Adrenal gland (tissue), 12 donors: ENCODE measurements around the gene HES5. TPM values are rescaled to one million over a fixed set of nuclear protein-coding genes. Genes with fewer than 3 reads are reported as not detected.

ENCODE experiments used
- DNase-seq, 7 donors: peaks; one replicate each; pipeline ENCODE4 v3.0.0-alpha.2; 2019 to 2020
- H3K27ac ChIP-seq, 5 donors: fragments of 200-600 bp; sonication (generic) in 4 of 5; 1 replicate in 3 of 5; 2 replicates in 2 of 5; pipeline versions ENCODE4 v1.5.1 to v1.8.0; 2016 to 2020; ENCODE audit warnings: mild to moderate bottlenecking in 1 of 5
- H3K27me3 ChIP-seq: fragments of 200-600 bp; 2 replicates; pipeline ENCODE4 v1.8.0; 2021
- H3K36me3 ChIP-seq, 2 donors: fragments of 200-600 bp; replicated peaks in 1 of 2; 1 replicate in 1 of 2; 2 replicates in 1 of 2; pipeline versions ENCODE4 v1.5.1 to v1.8.0; 2018 to 2022
- H3K4me1 ChIP-seq, 2 donors: fragments of 200-600 bp; replicated peaks in 1 of 2; 1 replicate in 1 of 2; 2 replicates in 1 of 2; pipeline versions ENCODE4 v1.5.1 to v1.8.0; 2018 to 2021
- H3K4me3 ChIP-seq, 4 donors: fragments of 200-600 bp; sonication (generic) in 3 of 4; one replicate each; pipeline ENCODE4 v1.5.1; 2016 to 2018
- H3K9me3 ChIP-seq, 3 donors: fragments of 200-600 bp; sonication (generic) in 1 of 3; replicated peaks in 1 of 3; 1 replicate in 2 of 3; 2 replicates in 1 of 3; pipeline versions ENCODE4 v1.5.1 to v1.8.0; 2016 to 2021
- POLR2A ChIP-seq, 2 donors: fragments of 450-650 bp; IDR thresholded peaks; one replicate each; pipeline ENCODE4 v1.6.1; 2017; ENCODE audit warnings: antibody characterized with exemption in 2 of 2, mild to moderate bottlenecking in 2 of 2, moderate library complexity in 1 of 2
- WGBS, 4 donors: extraction: QIAGEN DNeasy Blood & Tissue Kit in 2 of 4; methylation state at CpG; one replicate each; pipeline versions ENCODE4 v1.1.5 to v1.1.7; 2013 to 2017; 5-methylcytosine and 5-hydroxymethylcytosine counted together
- intact Hi-C, 2 donors: fragments of 100-400 bp; cut with DNase I; formaldehyde crosslinking; loops; one replicate each; pipeline versions ENCODE4 v1.14.1 to v1.15.0; 2022 to 2023
- polyA plus RNA-seq, 3 donors: library from polyadenylated mRNA; stranded (reverse); fragments of 200-250 nt in 2 of 3; fragments of 350-450 nt in 1 of 3; fragmentation: Illumina TruSeq in 1 of 3; extraction: RNeasy Lipid Tissue Mini Kit (QIAGEN cat#74804) in 1 of 3; gene quantifications; one replicate each; pipeline ENCODE4 v1.2.3, GENCODE V29; 2013 to 2014
- total RNA-seq, 9 donors: library from RNA; depleted of rRNA in 4 of 9; stranded (reverse); fragments of >200 nt in 4 of 9; fragments of 120-200 nt in 1 of 9; fragmentation: NEBNext Ultra II Directional in 1 of 9; extraction: Animal tissue kit (Norgen Biotek cat#: 25700) in 1 of 9; gene quantifications; one replicate each; pipeline versions ENCODE4 v1.1.0 to v1.2.4, GENCODE V29; 2013 to 2023
- TF ChIP-seq, protein P1 (sequence below), 6 experiments: fragments of 450-650 bp in 4 of 6; fragments of 200-600 bp in 2 of 6; sonication (generic) in 1 of 6; IDR thresholded peaks; 1 replicate in 5 of 6; 2 replicates in 1 of 6; pipeline versions ENCODE4 v1.5.1 to v1.8.0; 2016 to 2021; ENCODE audit warnings: antibody characterized with exemption in 6 of 6, mild to moderate bottlenecking in 2 of 6, moderate library complexity in 1 of 6
- donor health status: healthy with polysubstance abuse.
- donor health status: Bipolar disorder and iron deficiency.
- donor health status: DM: yes; HTN: yes; CAD: no.
- donor health status: DM: no; HTN: no; CAD: no.
- donor health status: DM: no; HTN: no; CAD: no.
- donor health status: DM: yes; HTN: yes; CAD: no.

Gene HES5
- total and polyA plus RNA-seq, 12 donors, result 0.28 TPM; not detected in 11

DNA sequence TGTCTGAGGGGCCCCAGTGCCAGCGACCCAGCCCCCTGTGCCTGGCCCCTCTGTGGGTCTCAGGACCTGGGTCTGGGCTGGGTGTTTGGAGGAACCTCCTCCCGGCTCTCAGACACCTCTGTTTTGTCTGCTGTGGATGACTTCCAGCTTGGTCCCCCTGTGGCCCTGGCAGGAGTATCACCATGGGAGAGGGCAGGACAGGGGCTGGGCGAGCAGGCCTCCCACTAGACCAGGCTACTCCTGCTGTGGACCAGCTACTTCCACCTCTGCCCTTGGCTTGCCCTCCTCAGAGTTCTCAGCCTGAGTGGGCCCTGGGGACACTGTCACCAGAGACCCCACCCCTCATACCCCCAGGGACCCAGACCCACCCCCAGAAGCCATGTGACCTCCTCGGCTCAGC lies 32.2 kb downstream of the HES5 start:
- Histone ChIP-seq H3K4me1 (peaks cover 0 to 12% of the 10 kb centered on the region in 2 donors), H3K27ac (no peak overlapping the region), H3K27me3 (peaks cover 13% of the 10 kb centered on the region), H3K4me3 (no peak overlapping the region), H3K9me3 (no peaks in the 10 kb centered on the region), H3K36me3 (no peaks in the 10 kb centered on the region)
- intact Hi-C loops, result no loop called here
- TF ChIP-seq, protein P1, sequence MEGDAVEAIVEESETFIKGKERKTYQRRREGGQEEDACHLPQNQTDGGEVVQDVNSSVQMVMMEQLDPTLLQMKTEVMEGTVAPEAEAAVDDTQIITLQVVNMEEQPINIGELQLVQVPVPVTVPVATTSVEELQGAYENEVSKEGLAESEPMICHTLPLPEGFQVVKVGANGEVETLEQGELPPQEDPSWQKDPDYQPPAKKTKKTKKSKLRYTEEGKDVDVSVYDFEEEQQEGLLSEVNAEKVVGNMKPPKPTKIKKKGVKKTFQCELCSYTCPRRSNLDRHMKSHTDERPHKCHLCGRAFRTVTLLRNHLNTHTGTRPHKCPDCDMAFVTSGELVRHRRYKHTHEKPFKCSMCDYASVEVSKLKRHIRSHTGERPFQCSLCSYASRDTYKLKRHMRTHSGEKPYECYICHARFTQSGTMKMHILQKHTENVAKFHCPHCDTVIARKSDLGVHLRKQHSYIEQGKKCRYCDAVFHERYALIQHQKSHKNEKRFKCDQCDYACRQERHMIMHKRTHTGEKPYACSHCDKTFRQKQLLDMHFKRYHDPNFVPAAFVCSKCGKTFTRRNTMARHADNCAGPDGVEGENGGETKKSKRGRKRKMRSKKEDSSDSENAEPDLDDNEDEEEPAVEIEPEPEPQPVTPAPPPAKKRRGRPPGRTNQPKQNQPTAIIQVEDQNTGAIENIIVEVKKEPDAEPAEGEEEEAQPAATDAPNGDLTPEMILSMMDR (IDR thresholded peaks at IDR 0.05), result no peak
- TF ChIP-seq POLR2A (IDR thresholded peaks at IDR 0.05), result no peak
- no peak for DNase-seq
- WGBS, 4 donors, result 68 to 80% (median 70%) methylated on average over 1 to 4 of the region's 4 CpGs; no CpG with 5 or more reads in 1 of the 4 donors

DNA sequence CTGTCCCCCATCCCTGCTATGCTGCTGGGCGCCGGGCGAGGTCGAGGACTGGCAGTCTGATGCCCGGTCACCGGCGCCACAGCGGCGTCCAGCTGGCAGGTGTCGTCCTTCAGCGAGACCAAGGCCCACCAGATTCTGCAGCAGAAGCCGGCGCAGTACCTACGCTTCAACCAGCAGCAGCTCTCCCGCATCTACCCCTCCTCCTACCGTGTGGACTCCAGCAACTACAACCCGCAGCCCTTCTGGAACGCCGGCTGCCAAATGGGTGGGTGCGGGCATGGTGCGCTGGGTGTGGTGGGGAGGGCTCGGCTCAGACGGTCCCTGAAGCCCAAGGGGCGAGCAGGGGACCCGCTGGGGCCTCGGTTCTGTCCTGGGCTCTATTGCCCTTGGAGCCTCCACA lies 33.3 kb downstream of the HES5 start:
- peaks cover 0 to 12% of the 10 kb centered on the region in 2 donors for H3K4me1 ChIP-seq
- H3K27me3 ChIP-seq, result peaks cover 8% of the 10 kb centered on the region
- intact Hi-C loops, result no loop called here
- H3K4me3 ChIP-seq, result no peak overlapping the region
- WGBS, 4 donors, result 88 to 92% (median 92%) methylated on average over 17 to 26 of the region's 26 CpGs
- H3K9me3 ChIP-seq, result no peaks in the 10 kb centered on the region
- TF ChIP-seq, protein P1 (IDR thresholded peaks at IDR 0.05), result no peak
- no peak for TF ChIP-seq POLR2A (IDR thresholded peaks at IDR 0.05)
- no peaks in the 10 kb centered on the region for H3K36me3 ChIP-seq
- no peak for DNase-seq
- H3K27ac ChIP-seq, result no peak overlapping the region

- H3K27me3 ChIP-seq, result peaks cover 5% of the 10 kb centered on the region
- WGBS, 4 donors, result 86 to 90% (median 89%) methylated on average over 15 to 28 of the region's 28 CpGs
- H3K4me1 ChIP-seq, result peaks cover 0 to 12% of the 10 kb centered on the region in 2 donors
These were observed 33.9 kb downstream of the HES5 start for GRCh38 chr1:2496087-2496622.

DNA sequence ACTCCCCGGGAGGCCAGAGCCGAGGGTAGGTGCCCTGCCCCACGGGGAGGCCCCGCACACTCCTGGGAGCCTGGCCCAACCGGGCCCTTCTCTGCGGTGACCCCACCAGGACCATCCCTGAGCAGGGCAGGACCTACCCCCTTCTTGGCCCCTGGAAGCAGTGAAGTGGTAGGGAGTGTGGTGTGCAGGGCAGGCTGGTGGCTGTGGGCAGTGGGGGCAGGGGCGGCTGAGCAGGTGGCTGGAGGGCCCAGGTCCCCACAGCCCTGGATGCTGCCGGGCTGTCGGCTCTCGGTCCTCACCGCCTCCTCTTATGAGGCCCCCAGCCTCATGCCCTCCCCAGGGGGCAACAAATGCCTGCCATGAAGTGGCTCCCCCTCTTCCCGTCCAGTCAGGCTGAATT lies 34.5 kb downstream of the HES5 start:
- Histone ChIP-seq H3K4me1 (peaks cover 0 to 12% of the 10 kb centered on the region in 2 donors), H3K27ac (no peak overlapping the region), H3K36me3 (no peaks in the 10 kb centered on the region), H3K4me3 (no peak overlapping the region), H3K27me3 (peaks cover 5% of the 10 kb centered on the region), H3K9me3 (no peaks in the 10 kb centered on the region)
- intact Hi-C loops, result no loop called here
- no peak for TF ChIP-seq POLR2A (IDR thresholded peaks at IDR 0.05)
- TF ChIP-seq, protein P1 (IDR thresholded peaks at IDR 0.05), result no peak
- DNase-seq, result no peak
- WGBS, 4 donors, result 90 to 92% (median 91%) methylated on average over 4 to 12 of the region's 12 CpGs

More at GRCh38 chr1:2496087-2496622, 33.9 kb downstream of the HES5 start:
- intact Hi-C loops, result no loop called here
- no peaks in the 10 kb centered on the region for H3K9me3 ChIP-seq
- no peak for DNase-seq
- H3K4me3 ChIP-seq, result no peak overlapping the region
- no peak overlapping the region for H3K27ac ChIP-seq
- TF ChIP-seq POLR2A (IDR thresholded peaks at IDR 0.05), result no peak
- TF ChIP-seq, protein P1 (IDR thresholded peaks at IDR 0.05), result no peak
- no peaks in the 10 kb centered on the region for H3K36me3 ChIP-seq
